Activated naive CD8-positive, alpha-beta T cell treated with anti-CD3 and anti-CD28 coated beads, Interleukin-2, amount 10 ng/mL, durations not matched to agents 7 days and 5 days (primary cell): ENCODE data around the gene REELD1. TPM values are rescaled to one million over a fixed set of nuclear protein-coding genes. Genes with fewer than 3 reads are reported as not detected.

Source experiments
- ATAC-seq: fragments of 150-1000 bp; cut with Tn5 transposase; one replicate; pipeline ENCODE4 v1.10.0; 2021; ENCODE audit warnings: low read depth, moderate library complexity
- POLR2A ChIA-PET: fragments of 350-600 bp; sonication (Branson Sonifier 250); formaldehyde crosslinking; loops from one replicate; lab custom pipeline; 2021; ENCODE audit warnings: antibody characterized with exemption; lab: Charles Lee
- DNase-seq: peaks from one replicate; pipeline ENCODE4 v3.0.0; 2021
- H3K27ac Mint-ChIP-seq: one replicate; pipeline ENCODE4 v1.8.0; 2022; ENCODE audit warnings: mild to moderate bottlenecking, mixed read lengths
- H3K27me3 Mint-ChIP-seq: one replicate; pipeline ENCODE4 v1.8.0; 2022; ENCODE audit warnings: mild to moderate bottlenecking, moderate library complexity, mixed read lengths
- H3K36me3 Mint-ChIP-seq: one replicate; pipeline ENCODE4 v1.8.0; 2021; ENCODE audit warnings: mild to moderate bottlenecking, mixed read lengths
- H3K4me1 Mint-ChIP-seq: one replicate; pipeline ENCODE4 v1.8.0; 2021; ENCODE audit warnings: mixed read lengths
- H3K4me3 Mint-ChIP-seq: one replicate; pipeline ENCODE4 v1.8.0; 2022; ENCODE audit warnings: mild to moderate bottlenecking, moderate library complexity, mixed read lengths
- H3K9me3 Mint-ChIP-seq: one replicate; pipeline ENCODE4 v1.8.0; 2021; ENCODE audit warnings: mixed read lengths
- total RNA-seq, 2 experiments: library from RNA; stranded (reverse); gene quantifications; one replicate each; pipeline ENCODE4 v1.2.3, GENCODE V29; 2021

Gene REELD1
- total RNA-seq, result under 1 TPM; 0.28 to 0.55 TPM

- POLR2A ChIA-PET, result interaction anchor here (0.7 kb wide), 1 partner anchor 10 kb away, joined by 3 read pairs; no protein-coding TSS in a partner anchor
- H3K4me3 Mint-ChIP-seq, result no peak within 1 kb of the TSS
- peaks cover 2% of the 10 kb centered on the region for H3K27me3 Mint-ChIP-seq
- no peaks in the 10 kb centered on the region for H3K9me3 Mint-ChIP-seq
- no peaks in the 10 kb centered on the region for H3K36me3 Mint-ChIP-seq
- H3K27ac Mint-ChIP-seq, result no peak within 1 kb of the TSS
- DNase-seq (no peak), ATAC-seq (no peak)
- H3K4me1 Mint-ChIP-seq, result no peaks in the 10 kb centered on the region
Measured at GRCh38 chr4:146214238-146214637, at the start of gene REELD1. REELD1 (plus strand) TSS chr4:146214538; CDS start chr4:146216953, 2,415 bp downstream.

GRCh38 chr4:146165221-146165620 lies 49.1 kb upstream of the REELD1 start:
- Mint-ChIP-seq H3K27me3 (peaks cover 1% of the 10 kb centered on the region), H3K27ac (no peak overlapping the region), H3K4me1 (no peaks in the 10 kb centered on the region), H3K4me3 (no peak overlapping the region), H3K9me3 (peaks cover 2% of the 10 kb centered on the region), H3K36me3 (no peaks in the 10 kb centered on the region)
- ATAC-seq (no peak), DNase-seq (no peak)
- POLR2A ChIA-PET, result no interaction called here

- H3K9me3 Mint-ChIP-seq, result peaks cover 2% of the 10 kb centered on the region
- no peak for ATAC-seq
- no peak for DNase-seq
- H3K27me3 Mint-ChIP-seq, result peaks cover 1% of the 10 kb centered on the region
- no peak overlapping the region for H3K4me3 Mint-ChIP-seq
- no peaks in the 10 kb centered on the region for H3K4me1 Mint-ChIP-seq
- no peak overlapping the region for H3K27ac Mint-ChIP-seq
- POLR2A ChIA-PET, result no interaction called here
- no peaks in the 10 kb centered on the region for H3K36me3 Mint-ChIP-seq
Measured at GRCh38 chr4:146165840-146166239, 48.5 kb upstream of the REELD1 start.

GRCh38 chr4:146170149-146170548 lies 44.2 kb upstream of the REELD1 start:
- ATAC-seq (no peak), DNase-seq (no peak)
- H3K27ac Mint-ChIP-seq, result no peak overlapping the region
- H3K27me3 Mint-ChIP-seq, result no peaks in the 10 kb centered on the region
- POLR2A ChIA-PET, result no interaction called here
- H3K4me1 Mint-ChIP-seq, result peaks cover 2% of the 10 kb centered on the region
- H3K4me3 Mint-ChIP-seq, result no peak overlapping the region
- no peaks in the 10 kb centered on the region for H3K9me3 Mint-ChIP-seq
- H3K36me3 Mint-ChIP-seq, result no peaks in the 10 kb centered on the region

GRCh38 chr4:146175541-146176453 lies 38.5 kb upstream of the REELD1 start, which contains the start of gene LSM6:
LSM6 (plus strand) TSS chr4:146175718; CDS start chr4:146182922, 7,204 bp downstream.
- DNase-seq, result peak; percentile 83
- H3K36me3 Mint-ChIP-seq, result peaks cover 5% of the 10 kb centered on the region
- H3K9me3 Mint-ChIP-seq, result no peaks in the 10 kb centered on the region
- POLR2A ChIA-PET, result interaction anchor here (0.7 kb wide), 1 partner anchor 237 kb away, joined by 3 read pairs; the partner anchor contains the start of gene ZNF827
- H3K4me3 Mint-ChIP-seq, result peak within 1 kb of the TSS; percentile 85
- H3K27me3 Mint-ChIP-seq, result no peaks in the 10 kb centered on the region
- ATAC-seq, result peak; percentile 93
- H3K4me1 Mint-ChIP-seq, result peaks cover 24% of the 10 kb centered on the region
- peak within 1 kb of the TSS; percentile 86 for H3K27ac Mint-ChIP-seq

- ATAC-seq (no peak), DNase-seq (no peak)
- H3K4me3 Mint-ChIP-seq, result peak overlapping the region; percentile 85
- no peaks in the 10 kb centered on the region for H3K9me3 Mint-ChIP-seq
- H3K36me3 Mint-ChIP-seq, result peaks cover 7% of the 10 kb centered on the region
- peaks cover 25% of the 10 kb centered on the region for H3K4me1 Mint-ChIP-seq
- peak overlapping the region; percentile 24 for H3K27ac Mint-ChIP-seq
- POLR2A ChIA-PET, result no interaction called here
- H3K27me3 Mint-ChIP-seq, result no peaks in the 10 kb centered on the region
Measured at GRCh38 chr4:146176891-146177290, 37.4 kb upstream of the REELD1 start.

GRCh38 chr4:146178126-146178525 lies 36.2 kb upstream of the REELD1 start:
- POLR2A ChIA-PET, result no interaction called here
- Mint-ChIP-seq H3K36me3 (peaks cover 8% of the 10 kb centered on the region), H3K4me1 (peaks cover 26% of the 10 kb centered on the region), H3K27me3 (no peaks in the 10 kb centered on the region), H3K4me3 (no peak overlapping the region), H3K27ac (no peak overlapping the region), H3K9me3 (no peaks in the 10 kb centered on the region)
- ATAC-seq (no peak), DNase-seq (no peak)

- Mint-ChIP-seq H3K4me1 (peaks cover 26% of the 10 kb centered on the region), H3K4me3 (no peak overlapping the region), H3K36me3 (peaks cover 9% of the 10 kb centered on the region), H3K27ac (no peak overlapping the region), H3K9me3 (no peaks in the 10 kb centered on the region), H3K27me3 (no peaks in the 10 kb centered on the region)
- ATAC-seq (no peak), DNase-seq (no peak)
- POLR2A ChIA-PET, result no interaction called here
Measured at GRCh38 chr4:146179784-146180370, 34.5 kb upstream of the REELD1 start.

- Mint-ChIP-seq H3K4me3 (no peak overlapping the region), H3K9me3 (no peaks in the 10 kb centered on the region), H3K36me3 (peaks cover 12% of the 10 kb centered on the region), H3K27ac (no peak overlapping the region), H3K27me3 (no peaks in the 10 kb centered on the region), H3K4me1 (peaks cover 14% of the 10 kb centered on the region)
- POLR2A ChIA-PET, result no interaction called here
- no peak for DNase-seq
- no peak for ATAC-seq
Measured at GRCh38 chr4:146182443-146182842, 31.9 kb upstream of the REELD1 start.

GRCh38 chr4:146183209-146183608 lies 31.1 kb upstream of the REELD1 start:
- Mint-ChIP-seq H3K4me3 (no peak overlapping the region), H3K36me3 (peaks cover 11% of the 10 kb centered on the region), H3K4me1 (peaks cover 10% of the 10 kb centered on the region), H3K27ac (no peak overlapping the region), H3K9me3 (no peaks in the 10 kb centered on the region), H3K27me3 (no peaks in the 10 kb centered on the region)
- DNase-seq (no peak), ATAC-seq (no peak)
- POLR2A ChIA-PET, result no interaction called here

GRCh38 chr4:146186041-146186440 lies 28.3 kb upstream of the REELD1 start:
- Mint-ChIP-seq H3K36me3 (peaks cover 16% of the 10 kb centered on the region), H3K4me1 (peaks cover 1% of the 10 kb centered on the region), H3K27ac (no peak overlapping the region), H3K4me3 (no peak overlapping the region), H3K9me3 (no peaks in the 10 kb centered on the region), H3K27me3 (no peaks in the 10 kb centered on the region)
- POLR2A ChIA-PET, result no interaction called here
- ATAC-seq, result no peak
- no peak for DNase-seq

GRCh38 chr4:146186596-146186995 lies 27.7 kb upstream of the REELD1 start:
- POLR2A ChIA-PET, result no interaction called here
- Mint-ChIP-seq H3K9me3 (no peaks in the 10 kb centered on the region), H3K4me3 (no peak overlapping the region), H3K36me3 (peaks cover 16% of the 10 kb centered on the region), H3K27me3 (no peaks in the 10 kb centered on the region), H3K4me1 (peaks cover 1% of the 10 kb centered on the region), H3K27ac (no peak overlapping the region)
- DNase-seq (no peak), ATAC-seq (no peak)

- Mint-ChIP-seq H3K4me3 (no peak overlapping the region), H3K27ac (no peak overlapping the region), H3K36me3 (peaks cover 20% of the 10 kb centered on the region), H3K9me3 (no peaks in the 10 kb centered on the region), H3K4me1 (no peaks in the 10 kb centered on the region), H3K27me3 (no peaks in the 10 kb centered on the region)
- POLR2A ChIA-PET, result no interaction called here
- ATAC-seq (no peak), DNase-seq (no peak)
Measured at GRCh38 chr4:146190456-146190855, 23.9 kb upstream of the REELD1 start.
